OCI-LY3 (cell line): ENCODE measurements around the gene SRCIN1.

ENCODE experiments used
- EZH2phosphoT487 ChIP-seq: fragments of 200-600 bp; shearing (Covaris generic); IDR thresholded peaks from 2 replicates; pipeline ENCODE4 v1.6.1; 2018; ENCODE audit warnings: antibody characterized with exemption, mixed run types, low read depth
- TF ChIP-seq, protein P1 (sequence below): fragments of 200-600, 300-600 bp; sonication (generic); IDR thresholded peaks from 2 replicates; pipeline ENCODE4 v1.5.1; 2014; ENCODE audit warnings: antibody characterized with exemption, low read length, low read depth

DNA sequence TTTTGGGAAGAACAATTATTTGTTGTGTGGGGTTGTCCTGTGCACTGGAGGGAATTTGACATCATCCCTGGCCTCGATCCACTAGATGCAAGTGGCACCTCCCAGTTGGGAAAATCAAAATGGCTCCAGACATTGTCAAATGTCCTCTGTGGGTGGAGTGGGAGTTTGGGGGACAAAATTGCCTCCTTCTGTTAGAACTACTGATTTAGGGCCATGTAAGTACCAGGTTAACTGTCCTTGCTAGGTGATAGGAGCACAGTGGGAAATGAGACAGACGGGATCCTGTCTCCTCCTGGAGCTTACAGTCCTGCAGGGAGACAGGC is 120.6 kb downstream of the SRCIN1 start:
- TF ChIP-seq, protein P1, sequence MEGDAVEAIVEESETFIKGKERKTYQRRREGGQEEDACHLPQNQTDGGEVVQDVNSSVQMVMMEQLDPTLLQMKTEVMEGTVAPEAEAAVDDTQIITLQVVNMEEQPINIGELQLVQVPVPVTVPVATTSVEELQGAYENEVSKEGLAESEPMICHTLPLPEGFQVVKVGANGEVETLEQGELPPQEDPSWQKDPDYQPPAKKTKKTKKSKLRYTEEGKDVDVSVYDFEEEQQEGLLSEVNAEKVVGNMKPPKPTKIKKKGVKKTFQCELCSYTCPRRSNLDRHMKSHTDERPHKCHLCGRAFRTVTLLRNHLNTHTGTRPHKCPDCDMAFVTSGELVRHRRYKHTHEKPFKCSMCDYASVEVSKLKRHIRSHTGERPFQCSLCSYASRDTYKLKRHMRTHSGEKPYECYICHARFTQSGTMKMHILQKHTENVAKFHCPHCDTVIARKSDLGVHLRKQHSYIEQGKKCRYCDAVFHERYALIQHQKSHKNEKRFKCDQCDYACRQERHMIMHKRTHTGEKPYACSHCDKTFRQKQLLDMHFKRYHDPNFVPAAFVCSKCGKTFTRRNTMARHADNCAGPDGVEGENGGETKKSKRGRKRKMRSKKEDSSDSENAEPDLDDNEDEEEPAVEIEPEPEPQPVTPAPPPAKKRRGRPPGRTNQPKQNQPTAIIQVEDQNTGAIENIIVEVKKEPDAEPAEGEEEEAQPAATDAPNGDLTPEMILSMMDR, result no peak
- TF ChIP-seq EZH2phosphoT487, result no peak
